Measurements from ENCODE around the gene HPCA. TPM values are rescaled to one million over a fixed set of nuclear protein-coding genes. Genes with fewer than 3 reads are reported as not detected.

Gene HPCA
- total RNA-seq: not detected
- 0.07 TPM for polyA plus RNA-seq
- long read RNA-seq, donor 1, partial matches to known transcripts: 0 of 2 reads
- long read RNA-seq, donor 1, other reads (novel, unspliced or antisense): 2 of 2 reads
- long read RNA-seq, donor 2, partial matches to known transcripts: 0 of 1 reads
- long read RNA-seq, donor 2, other reads (novel, unspliced or antisense): 0 of 1 reads
- long read RNA-seq, donor 3: 0 reads
- long read RNA-seq, donor 4, partial matches to known transcripts: 0 of 1 reads
- long read RNA-seq, donor 4, other reads (novel, unspliced or antisense): 1 of 1 reads

- ATAC-seq (peak; percentile 63 to 68), DNase-seq (peak; percentile 48 to 86 (median 82))
- H3K27ac ChIP-seq (ENCODE audit: low read length): no peak within 1 kb of the TSS
- no peaks in the 10 kb centered on the region for H3K9me3 ChIP-seq (ENCODE audit: control insufficient read depth, low read length)
- peak within 1 kb of the TSS; percentile 41 for H3K4me3 ChIP-seq (ENCODE audit: low read length)
- intact Hi-C loops (cut with DNase I): no loop called here
- H3K4me1 ChIP-seq (ENCODE audit: control insufficient read depth, insufficient read depth, low read length): peaks cover 3% of the 10 kb centered on the region
- 3% methylated on average over 79 of the region's 79 CpGs for WGBS
- no peaks in the 10 kb centered on the region for H3K27me3 ChIP-seq (ENCODE audit: control insufficient read depth, insufficient read depth)
Measured at GRCh38 chr1:32886004-32886827, at the start of gene HPCA. HPCA (plus strand) TSS chr1:32886491; CDS start chr1:32888899, 2,408 bp downstream.

DNA sequence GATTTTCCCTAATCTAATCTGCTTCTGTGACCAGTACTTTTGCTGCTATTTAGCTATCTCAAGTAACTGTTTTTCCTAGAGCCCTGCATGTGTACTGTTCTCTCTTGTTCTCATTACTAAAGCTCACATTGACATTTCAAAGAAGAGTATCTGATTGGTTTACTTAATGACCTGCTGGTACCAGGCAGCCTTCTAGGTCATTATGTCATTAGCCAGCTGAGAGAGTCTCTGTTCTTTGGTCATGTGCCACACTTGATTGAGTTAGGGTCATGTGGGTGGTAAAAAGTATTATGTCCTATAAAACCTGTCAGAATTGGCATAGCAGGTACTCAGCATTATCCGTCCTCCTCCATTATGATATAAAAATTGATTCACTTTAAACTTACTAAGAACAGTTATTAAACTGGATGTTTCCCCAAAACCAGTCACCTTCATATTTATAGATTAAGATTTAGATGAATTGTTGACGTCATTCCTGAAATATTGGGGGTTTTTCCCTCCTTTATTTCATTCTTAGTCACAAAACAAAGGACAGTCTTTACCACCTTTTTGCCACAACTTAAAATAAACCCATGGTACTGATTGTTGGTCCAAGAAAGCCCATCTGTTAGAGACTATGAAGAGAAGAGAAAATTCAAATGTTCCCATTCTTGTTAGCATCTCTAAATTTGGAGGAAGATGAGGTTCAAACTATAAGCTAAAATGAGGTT is 37.8 kb upstream of the HPCA start:
- Histone ChIP-seq H3K9me3 (ENCODE audit: control insufficient read depth, low read length) (no peaks in the 10 kb centered on the region), H3K27ac (ENCODE audit: low read length) (no peak overlapping the region), H3K4me3 (ENCODE audit: low read length) (no peak overlapping the region), H3K4me1 (ENCODE audit: control insufficient read depth, insufficient read depth, low read length) (no peaks in the 10 kb centered on the region), H3K27me3 (ENCODE audit: control insufficient read depth, insufficient read depth) (no peaks in the 10 kb centered on the region)
- no peak for ATAC-seq
- intact Hi-C loops (cut with DNase I): no loop called here
- DNase-seq: no peak
- WGBS: 40% methylated on average over 2 of the region's 2 CpGs

GRCh38 chr1:32855861-32856617 is 30.3 kb upstream of the HPCA start:
- 90% methylated on average over 13 of the region's 13 CpGs for WGBS
- DNase-seq (no peak), ATAC-seq (no peak)
- intact Hi-C loops (cut with DNase I): no loop called here
- no peaks in the 10 kb centered on the region for H3K27me3 ChIP-seq (ENCODE audit: control insufficient read depth, insufficient read depth)
- no peaks in the 10 kb centered on the region for H3K9me3 ChIP-seq (ENCODE audit: control insufficient read depth, low read length)
- no peaks in the 10 kb centered on the region for H3K4me1 ChIP-seq (ENCODE audit: control insufficient read depth, insufficient read depth, low read length)
- no peak overlapping the region for H3K27ac ChIP-seq (ENCODE audit: low read length)
- no peak overlapping the region for H3K4me3 ChIP-seq (ENCODE audit: low read length)

DNA sequence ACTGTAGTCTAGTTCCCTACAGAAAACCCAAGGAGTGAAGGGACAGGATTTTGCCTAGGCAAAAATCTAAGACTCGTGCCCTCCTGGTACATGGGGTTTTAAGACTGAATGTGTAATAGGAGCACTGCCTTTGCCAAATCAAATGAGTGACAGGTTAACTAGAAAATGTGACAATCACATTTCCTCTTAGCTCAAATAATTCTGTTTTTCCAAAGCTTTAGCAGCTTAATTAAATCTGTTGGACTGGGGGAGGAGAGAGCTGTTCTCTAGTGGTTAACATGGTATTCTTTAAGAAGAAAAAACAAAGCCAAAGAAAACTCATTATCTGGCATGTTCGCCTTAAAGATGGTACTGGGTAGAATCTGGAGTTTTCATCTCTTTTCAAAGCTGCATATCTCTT is 28.2 kb upstream of the HPCA start:
- Histone ChIP-seq H3K4me1 (ENCODE audit: control insufficient read depth, insufficient read depth, low read length) (no peaks in the 10 kb centered on the region), H3K27ac (ENCODE audit: low read length) (no peak overlapping the region), H3K9me3 (ENCODE audit: control insufficient read depth, low read length) (no peaks in the 10 kb centered on the region), H3K4me3 (ENCODE audit: low read length) (no peak overlapping the region), H3K27me3 (ENCODE audit: control insufficient read depth, insufficient read depth) (no peaks in the 10 kb centered on the region)
- ATAC-seq (no peak), DNase-seq (no peak)
- WGBS: 95% methylated on average over 2 of the region's 2 CpGs
- intact Hi-C loops (cut with DNase I): no loop called here

DNA sequence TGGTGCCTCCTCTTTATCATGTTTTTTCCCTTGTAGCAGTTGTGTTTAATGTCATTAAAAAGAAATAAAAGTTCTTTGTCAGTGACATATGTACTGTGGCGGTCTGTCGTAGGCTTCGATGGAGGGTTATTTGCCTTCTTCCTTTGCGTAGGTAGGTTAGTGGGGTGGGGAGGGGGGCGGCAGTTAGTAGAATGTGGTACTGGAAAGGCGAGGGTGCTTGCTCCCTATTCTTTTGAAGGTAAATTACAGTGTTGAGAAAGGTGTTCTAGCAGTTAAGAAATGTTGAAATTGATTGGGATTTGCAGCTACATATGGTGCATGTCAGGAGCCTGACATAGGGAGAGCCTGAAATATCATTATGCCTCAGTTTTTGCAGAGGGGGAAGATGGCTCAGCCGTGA is 27.5 kb upstream of the HPCA start:
- intact Hi-C loops (cut with DNase I): no loop called here
- 91% methylated on average over 7 of the region's 7 CpGs for WGBS
- H3K27ac ChIP-seq (ENCODE audit: low read length): no peak overlapping the region
- H3K4me1 ChIP-seq (ENCODE audit: control insufficient read depth, insufficient read depth, low read length): no peaks in the 10 kb centered on the region
- no peaks in the 10 kb centered on the region for H3K27me3 ChIP-seq (ENCODE audit: control insufficient read depth, insufficient read depth)
- DNase-seq (no peak), ATAC-seq (no peak)
- H3K4me3 ChIP-seq (ENCODE audit: low read length): no peak overlapping the region
- no peaks in the 10 kb centered on the region for H3K9me3 ChIP-seq (ENCODE audit: control insufficient read depth, low read length)

GRCh38 chr1:32859915-32860314 is 26.4 kb upstream of the HPCA start:
- Histone ChIP-seq H3K4me3 (ENCODE audit: low read length) (no peak overlapping the region), H3K27me3 (ENCODE audit: control insufficient read depth, insufficient read depth) (no peaks in the 10 kb centered on the region), H3K9me3 (ENCODE audit: control insufficient read depth, low read length) (no peaks in the 10 kb centered on the region), H3K27ac (ENCODE audit: low read length) (no peak overlapping the region), H3K4me1 (ENCODE audit: control insufficient read depth, insufficient read depth, low read length) (no peaks in the 10 kb centered on the region)
- WGBS: 93% methylated on average over 2 of the region's 2 CpGs
- ATAC-seq (no peak), DNase-seq (no peak)
- intact Hi-C loops (cut with DNase I): no loop called here

- Histone ChIP-seq H3K4me1 (ENCODE audit: control insufficient read depth, insufficient read depth, low read length) (no peaks in the 10 kb centered on the region), H3K9me3 (ENCODE audit: control insufficient read depth, low read length) (no peaks in the 10 kb centered on the region), H3K27ac (ENCODE audit: low read length) (no peak overlapping the region), H3K4me3 (ENCODE audit: low read length) (no peak overlapping the region), H3K27me3 (ENCODE audit: control insufficient read depth, insufficient read depth) (no peaks in the 10 kb centered on the region)
- DNase-seq (no peak), ATAC-seq (no peak)
- intact Hi-C loops (cut with DNase I): no loop called here
Measured at GRCh38 chr1:32860566-32860965, 25.7 kb upstream of the HPCA start.

GRCh38 chr1:32861904-32862695 is 24.2 kb upstream of the HPCA start:
- Histone ChIP-seq H3K27ac (ENCODE audit: low read length) (no peak overlapping the region), H3K9me3 (ENCODE audit: control insufficient read depth, low read length) (no peaks in the 10 kb centered on the region), H3K27me3 (ENCODE audit: control insufficient read depth, insufficient read depth) (no peaks in the 10 kb centered on the region), H3K4me3 (ENCODE audit: low read length) (no peak overlapping the region), H3K4me1 (ENCODE audit: control insufficient read depth, insufficient read depth, low read length) (no peaks in the 10 kb centered on the region)
- intact Hi-C loops (cut with DNase I): no loop called here
- ATAC-seq (no peak), DNase-seq (no peak)
- 64% methylated on average over 3 of the region's 3 CpGs for WGBS

- DNase-seq: no peak
Measured at GRCh38 chr1:32863218-32863880, 22.9 kb upstream of the HPCA start.

GRCh38 chr1:32863881-32864245 is 22.4 kb upstream of the HPCA start:
- Histone ChIP-seq H3K4me3 (ENCODE audit: low read length) (no peak overlapping the region), H3K27me3 (ENCODE audit: control insufficient read depth, insufficient read depth) (no peaks in the 10 kb centered on the region), H3K4me1 (ENCODE audit: control insufficient read depth, insufficient read depth, low read length) (no peaks in the 10 kb centered on the region), H3K9me3 (ENCODE audit: control insufficient read depth, low read length) (no peaks in the 10 kb centered on the region), H3K27ac (ENCODE audit: low read length) (no peak overlapping the region)
- intact Hi-C loops (cut with DNase I): no loop called here
- ATAC-seq (no peak), DNase-seq (no peak)
- 93% methylated on average over 1 of the region's 1 CpG for WGBS

More at GRCh38 chr1:32863218-32863880, 22.9 kb upstream of the HPCA start:
- intact Hi-C loops (cut with DNase I): no loop called here
- 92% methylated on average over 4 of the region's 4 CpGs for WGBS
- no peaks in the 10 kb centered on the region for H3K9me3 ChIP-seq (ENCODE audit: control insufficient read depth, low read length)
- no peaks in the 10 kb centered on the region for H3K27me3 ChIP-seq (ENCODE audit: control insufficient read depth, insufficient read depth)
- H3K4me3 ChIP-seq (ENCODE audit: low read length): no peak overlapping the region
- H3K27ac ChIP-seq (ENCODE audit: low read length): no peak overlapping the region
- no peak for ATAC-seq
- H3K4me1 ChIP-seq (ENCODE audit: control insufficient read depth, insufficient read depth, low read length): no peaks in the 10 kb centered on the region
